Kidney epithelial cell (primary cell): ENCODE measurements around the gene C1orf198. TPM values are rescaled to one million over a fixed set of nuclear protein-coding genes. Genes with fewer than 3 reads are reported as not detected.

Experiments used
- DNase-seq: peaks from one replicate; pipeline ENCODE4 v3.0.0-alpha.2; 2010; ENCODE audit warnings: low read depth
- H3K27me3 ChIP-seq: 2 replicates; pipeline ENCODE4 v1.6.0; 2011; ENCODE audit warnings: low read length; ENCODE audit not compliant: control insufficient read depth, insufficient read depth
- H3K36me3 ChIP-seq: 2 replicates; pipeline ENCODE4 v1.5.1; 2011; ENCODE audit warnings: low read length; ENCODE audit not compliant: control insufficient read depth, insufficient read depth
- H3K4me3 ChIP-seq: 2 replicates; pipeline ENCODE4 v1.5.1; 2011; ENCODE audit warnings: low read depth, mild to moderate bottlenecking, control low read depth, low read length
- total RNA-seq: library from RNA; depleted of rRNA; stranded (reverse); fragments of >200 nt; gene quantifications from 2 replicates; pipeline ENCODE4 v1.2.3, GENCODE V29; 2015
- TF ChIP-seq, protein P1 (sequence below): IDR thresholded peaks from 2 replicates; pipeline ENCODE4 v1.5.1; 2011; ENCODE audit warnings: mild to moderate bottlenecking, moderate library complexity, low read length, control low read depth, inconsistent platforms; ENCODE audit not compliant: insufficient read depth, poor library complexity, severe bottlenecking

Gene C1orf198
- total RNA-seq, 1 donor from 2014 or later, result 68.6 TPM

GRCh38 chr1:230844561-230844960 is 23.8 kb downstream of the C1orf198 start:
- no peak for DNase-seq
- no peak overlapping the region for H3K4me3 ChIP-seq
- H3K36me3 ChIP-seq, result no peaks in the 10 kb centered on the region
- no peaks in the 10 kb centered on the region for H3K27me3 ChIP-seq
- TF ChIP-seq, protein P1, sequence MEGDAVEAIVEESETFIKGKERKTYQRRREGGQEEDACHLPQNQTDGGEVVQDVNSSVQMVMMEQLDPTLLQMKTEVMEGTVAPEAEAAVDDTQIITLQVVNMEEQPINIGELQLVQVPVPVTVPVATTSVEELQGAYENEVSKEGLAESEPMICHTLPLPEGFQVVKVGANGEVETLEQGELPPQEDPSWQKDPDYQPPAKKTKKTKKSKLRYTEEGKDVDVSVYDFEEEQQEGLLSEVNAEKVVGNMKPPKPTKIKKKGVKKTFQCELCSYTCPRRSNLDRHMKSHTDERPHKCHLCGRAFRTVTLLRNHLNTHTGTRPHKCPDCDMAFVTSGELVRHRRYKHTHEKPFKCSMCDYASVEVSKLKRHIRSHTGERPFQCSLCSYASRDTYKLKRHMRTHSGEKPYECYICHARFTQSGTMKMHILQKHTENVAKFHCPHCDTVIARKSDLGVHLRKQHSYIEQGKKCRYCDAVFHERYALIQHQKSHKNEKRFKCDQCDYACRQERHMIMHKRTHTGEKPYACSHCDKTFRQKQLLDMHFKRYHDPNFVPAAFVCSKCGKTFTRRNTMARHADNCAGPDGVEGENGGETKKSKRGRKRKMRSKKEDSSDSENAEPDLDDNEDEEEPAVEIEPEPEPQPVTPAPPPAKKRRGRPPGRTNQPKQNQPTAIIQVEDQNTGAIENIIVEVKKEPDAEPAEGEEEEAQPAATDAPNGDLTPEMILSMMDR, result no peak

- H3K4me3 ChIP-seq, result no peak overlapping the region
- H3K36me3 ChIP-seq, result no peaks in the 10 kb centered on the region
- TF ChIP-seq, protein P1, result no peak
- no peak for DNase-seq
- no peaks in the 10 kb centered on the region for H3K27me3 ChIP-seq
Measured at GRCh38 chr1:230843503-230844309, 24.6 kb downstream of the C1orf198 start.

- TF ChIP-seq, protein P1, result no peak
Measured at GRCh38 chr1:230842801-230843200, 25.5 kb downstream of the C1orf198 start.

DNA sequence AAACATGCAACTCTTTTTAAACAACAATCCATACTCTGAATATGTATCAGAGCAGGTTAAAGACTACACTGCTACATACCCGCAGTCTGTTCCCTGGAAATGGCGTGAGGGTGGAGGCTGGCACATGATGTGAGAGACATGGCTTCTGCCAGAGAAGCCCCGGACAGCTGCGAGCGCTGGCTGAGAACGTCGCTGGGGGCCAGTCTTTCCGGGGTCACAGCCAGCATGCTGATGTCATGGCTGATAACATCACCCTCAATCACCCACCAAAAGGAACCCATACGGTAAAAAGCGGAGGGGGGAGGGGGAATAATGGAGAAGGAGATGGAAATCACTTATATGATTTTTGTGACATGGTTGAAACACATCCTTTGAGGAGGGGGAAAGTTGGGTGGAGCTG is 29.1 kb downstream of the C1orf198 start:
- no peak for DNase-seq
- TF ChIP-seq, protein P1, result no peak
- no peak overlapping the region for H3K4me3 ChIP-seq
- H3K36me3 ChIP-seq, result no peaks in the 10 kb centered on the region
- H3K27me3 ChIP-seq, result no peaks in the 10 kb centered on the region

More at GRCh38 chr1:230842801-230843200, 25.5 kb downstream of the C1orf198 start:
- H3K4me3 ChIP-seq, result no peak overlapping the region
- no peaks in the 10 kb centered on the region for H3K27me3 ChIP-seq
- no peaks in the 10 kb centered on the region for H3K36me3 ChIP-seq
- DNase-seq, result no peak

- Histone ChIP-seq H3K27me3 (no peaks in the 10 kb centered on the region), H3K36me3 (no peaks in the 10 kb centered on the region), H3K4me3 (no peak overlapping the region)
- TF ChIP-seq, protein P1, result no peak
- no peak for DNase-seq
Measured at GRCh38 chr1:230836793-230837192, 31.5 kb downstream of the C1orf198 start.

DNA sequence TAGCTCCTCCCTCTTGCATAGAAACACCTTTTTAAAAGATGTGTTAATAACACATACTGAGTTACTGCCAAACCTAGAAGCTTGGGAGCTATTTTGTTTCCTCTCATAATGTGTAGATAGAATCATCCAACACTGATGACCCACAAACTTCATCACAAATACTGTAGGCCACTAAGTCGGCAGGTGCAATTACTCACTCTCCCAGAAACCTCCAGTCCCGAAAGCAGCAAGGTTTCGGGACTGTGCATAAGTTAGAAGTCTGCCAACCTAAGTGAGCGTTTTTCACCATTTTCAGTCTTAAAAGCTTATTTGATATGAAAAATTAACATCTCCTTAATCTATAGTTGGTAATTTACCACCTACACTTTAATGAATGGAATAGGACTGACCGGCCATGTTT is 32.0 kb downstream of the C1orf198 start:
- DNase-seq, result no peak
- TF ChIP-seq, protein P1, result no peak
- Histone ChIP-seq H3K27me3 (no peaks in the 10 kb centered on the region), H3K36me3 (no peaks in the 10 kb centered on the region), H3K4me3 (no peak overlapping the region)
